CD8-positive, alpha-beta memory T cell (primary cell): ENCODE data around the gene CDPF1. TPM values are rescaled to one million over a fixed set of nuclear protein-coding genes. Genes with fewer than 3 reads are reported as not detected.
A peak's percentile ranks its signal among the peaks of the same experiment; 100 is the strongest.
"Not testable (repeated sequence)": the region's sequence is repeated elsewhere in the genome, so short reads cannot be mapped to it uniquely, and the experiment has no call there.

Experiments used
- CTCF ChIA-PET: fragments of 350-600 bp; sonication (Branson Sonifier 250); formaldehyde crosslinking; loops from one replicate; lab custom pipeline; 2021; ENCODE audit warnings: antibody characterized with exemption; lab: Charles Lee
- POLR2A ChIA-PET: fragments of 350-600 bp; sonication (Branson Sonifier 250); formaldehyde crosslinking; loops from one replicate; lab custom pipeline; 2021; ENCODE audit warnings: antibody characterized with exemption; lab: Charles Lee
- DNase-seq, 5 donors: peaks; one replicate each; pipeline versions ENCODE4 v3.0.0 to v3.0.0-alpha.2; 2020 to 2022; ENCODE audit warnings: mixed read lengths in 1 of 5
- H3K27ac ChIP-seq: one replicate; pipeline ENCODE4 v1.7.0; 2013; ENCODE audit warnings: low read depth, mild to moderate bottlenecking, low read length, moderate library complexity
- H3K27me3 ChIP-seq: 2 replicates; pipeline ENCODE4 v1.7.0; 2013; ENCODE audit warnings: low read length, mild to moderate bottlenecking; ENCODE audit not compliant: insufficient read depth, poor library complexity, severe bottlenecking
- H3K36me3 ChIP-seq: 2 replicates; pipeline ENCODE4 v1.7.0; 2013; ENCODE audit warnings: mild to moderate bottlenecking, low read length, moderate library complexity; ENCODE audit not compliant: insufficient read depth
- H3K4me1 ChIP-seq: 2 replicates; pipeline ENCODE4 v1.7.0; 2013; ENCODE audit warnings: mild to moderate bottlenecking, low read length, moderate library complexity; ENCODE audit not compliant: insufficient read depth
- H3K4me3 ChIP-seq: 2 replicates; pipeline ENCODE4 v1.7.0; 2013; ENCODE audit warnings: mild to moderate bottlenecking, low read length
- H3K9me3 ChIP-seq: 2 replicates; pipeline ENCODE4 v1.7.0; 2013; ENCODE audit warnings: mild to moderate bottlenecking, low read length
- H3K27ac Mint-ChIP-seq, 8 donors: one replicate each; pipeline ENCODE4 v1.8.0; 2020 to 2021; ENCODE audit warnings: mixed read lengths in 8 of 8, mild to moderate bottlenecking in 6 of 8, inconsistent platforms in 3 of 8, moderate library complexity in 3 of 8
- H3K27me3 Mint-ChIP-seq, 2 donors: one replicate each; pipeline ENCODE4 v1.8.0; 2020 to 2021; ENCODE audit warnings: mixed read lengths in 2 of 2, mild to moderate bottlenecking in 1 of 2, moderate library complexity in 1 of 2
- H3K36me3 Mint-ChIP-seq, 3 donors: one replicate each; pipeline ENCODE4 v1.8.0; 2020 to 2021; ENCODE audit warnings: mixed read lengths in 3 of 3, inconsistent platforms in 1 of 3, mild to moderate bottlenecking in 1 of 3
- H3K4me1 Mint-ChIP-seq, 3 donors: one replicate each; pipeline ENCODE4 v1.8.0; 2020 to 2021; ENCODE audit warnings: mixed read lengths in 3 of 3, inconsistent platforms in 1 of 3, mild to moderate bottlenecking in 1 of 3
- H3K4me3 Mint-ChIP-seq, 7 donors: one replicate each; pipeline ENCODE4 v1.8.0; 2020 to 2021; ENCODE audit warnings: mixed read lengths in 7 of 7, mild to moderate bottlenecking in 6 of 7, moderate library complexity in 4 of 7, inconsistent platforms in 2 of 7
- H3K9me3 Mint-ChIP-seq, 5 donors: one replicate each; pipeline ENCODE4 v1.8.0; 2020 to 2022; ENCODE audit warnings: mixed read lengths in 5 of 5, mild to moderate bottlenecking in 3 of 5, moderate library complexity in 2 of 5, inconsistent platforms in 1 of 5
- polyA plus RNA-seq: library from polyadenylated mRNA; unstranded; fragments of 300-500 nt; fragmentation: Illumina TruSeq; gene quantifications from one replicate; pipeline ENCODE4 v1.2.3, GENCODE V29; 2021
- total RNA-seq, 2 experiments: library from RNA; stranded (reverse); gene quantifications; one replicate each; pipeline ENCODE4 v1.2.3, GENCODE V29; 2021

Gene CDPF1
- total and polyA plus RNA-seq, 3 experiments from 2014 or later: 8.6 to 18.8 (median 10.0) TPM

DNA sequence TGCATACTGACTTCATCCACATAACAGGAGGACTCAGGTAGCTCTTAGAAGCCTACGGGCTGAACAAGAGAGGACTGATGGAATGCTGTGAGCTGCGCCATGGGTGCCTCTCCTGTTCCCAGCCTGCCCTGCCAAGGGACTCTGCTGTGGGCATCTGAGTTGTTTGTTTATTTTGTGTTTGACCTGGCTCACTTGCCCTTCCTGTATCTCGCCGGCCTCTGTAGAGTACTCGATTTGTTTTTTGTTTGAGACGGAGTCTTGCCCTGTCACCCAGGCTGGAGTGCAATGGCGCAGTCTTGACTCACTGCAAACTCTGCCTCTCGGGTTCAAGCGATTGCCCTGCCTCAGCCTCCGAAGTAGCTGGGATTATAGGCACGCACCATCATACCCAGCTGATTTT is 19.5 kb upstream of the CDPF1 start:
- H3K4me3 ChIP-seq: no peak overlapping the region
- peaks cover 18 to 27% (median 25%) of the 10 kb centered on the region in 3 donors for H3K4me1 Mint-ChIP-seq
- H3K27me3 ChIP-seq: no peaks in the 10 kb centered on the region
- ChIA-PET CTCF (no interaction called here), POLR2A (interaction anchor here (1.1 kb wide), 1 partner anchor 19 kb away, joined by 4 read pairs; the partner anchor contains the start of gene CDPF1)
- no peaks in the 10 kb centered on the region for H3K36me3 ChIP-seq
- H3K27ac Mint-ChIP-seq: peak overlapping the region in 1 of 8 donors; percentile 87
- peaks cover 0 to 28% (median 2%) of the 10 kb centered on the region in 3 donors for H3K36me3 Mint-ChIP-seq
- DNase-seq: no peak
- H3K9me3 ChIP-seq: no peaks in the 10 kb centered on the region
- H3K27me3 Mint-ChIP-seq: peaks cover under 1 to 4% of the 10 kb centered on the region in 2 donors
- H3K4me1 ChIP-seq: peaks cover 4% of the 10 kb centered on the region
- peak overlapping the region; percentile 73 to 95 (median 90) for H3K4me3 Mint-ChIP-seq
- H3K9me3 Mint-ChIP-seq: no peaks in the 10 kb centered on the region
- H3K27ac ChIP-seq: no peak overlapping the region

DNA sequence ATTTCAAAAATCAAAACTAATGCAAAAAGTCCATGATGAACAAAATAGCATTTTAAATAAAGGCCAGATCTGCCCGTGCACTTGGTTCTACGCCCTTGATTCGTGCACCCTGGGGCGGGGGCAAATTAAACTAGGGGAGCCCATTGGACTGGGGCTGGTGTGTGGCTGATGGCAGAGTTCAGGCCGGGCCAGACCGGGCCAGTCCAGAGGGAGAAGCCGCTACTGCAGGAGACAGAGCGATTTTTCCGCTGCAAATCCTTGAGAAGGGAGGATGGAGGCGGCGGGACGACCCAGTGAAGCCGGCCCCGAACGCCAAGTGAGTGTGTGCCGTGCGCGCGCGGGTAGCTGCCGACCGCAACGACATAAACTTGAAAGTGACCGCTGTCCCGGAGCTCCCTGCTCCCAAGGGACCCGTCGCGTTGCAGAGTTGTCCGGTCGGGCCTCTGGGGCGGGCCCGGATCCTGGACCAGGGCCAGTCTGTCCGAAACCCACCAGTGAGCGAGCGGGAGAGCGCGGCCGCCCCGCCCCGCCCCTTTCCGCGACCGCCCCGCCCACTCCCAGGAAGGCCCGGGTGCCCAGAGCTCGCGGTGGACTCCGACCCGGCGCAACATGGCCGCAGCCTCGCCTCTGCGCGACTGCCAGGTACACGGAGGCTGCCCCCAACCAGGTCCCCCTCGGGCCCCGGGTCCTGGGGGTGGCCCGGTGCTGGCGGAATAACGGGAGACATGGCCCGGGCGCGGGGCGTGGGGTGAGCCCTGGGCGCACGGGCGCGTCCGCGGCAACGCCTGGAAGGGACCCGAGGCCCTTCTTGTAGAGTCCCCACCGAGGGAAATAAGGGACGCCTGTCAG is 17.6 kb upstream of the CDPF1 start, which contains the start of gene TTC38:
Gene TTC38 (plus strand): TSS at position 578 of the 849 bp plus-strand sequence. CDS start 32 bp downstream, at position 610.
- Histone ChIP-seq H3K27ac (no peak within 1 kb of the TSS), H3K9me3 (no peaks in the 10 kb centered on the region), H3K4me3 (peak within 1 kb of the TSS; percentile 66), H3K4me1 (peaks cover 4% of the 10 kb centered on the region), H3K27me3 (peaks cover 7% of the 10 kb centered on the region), H3K36me3 (no peaks in the 10 kb centered on the region)
- peak; percentile 33 to 71 (median 59) for DNase-seq
- Mint-ChIP-seq H3K9me3 (no peaks in the 10 kb centered on the region), H3K4me1 (peaks cover 18 to 32% (median 25%) of the 10 kb centered on the region in 3 donors), H3K27me3 (peaks cover 14 to 15% of the 10 kb centered on the region in 2 donors), H3K36me3 (peaks cover 0 to 15% (median 6%) of the 10 kb centered on the region in 3 donors), H3K27ac (peak within 1 kb of the TSS; percentile 50 to 95 (median 72)), H3K4me3 (peak within 1 kb of the TSS; percentile 88 to 95 (median 91))
- ChIA-PET CTCF (interaction anchor here (0.9 to 1.5 kb wide), 5 partner anchors 17 to 153 kb away, joined by 3 to 4 read pairs (median 3); partner anchors contain the start of gene CDPF1), POLR2A (interaction anchor here (1.8 kb wide), 1 partner anchor 17 kb away, joined by 5 read pairs; the partner anchor contains the start of gene CDPF1)

DNA sequence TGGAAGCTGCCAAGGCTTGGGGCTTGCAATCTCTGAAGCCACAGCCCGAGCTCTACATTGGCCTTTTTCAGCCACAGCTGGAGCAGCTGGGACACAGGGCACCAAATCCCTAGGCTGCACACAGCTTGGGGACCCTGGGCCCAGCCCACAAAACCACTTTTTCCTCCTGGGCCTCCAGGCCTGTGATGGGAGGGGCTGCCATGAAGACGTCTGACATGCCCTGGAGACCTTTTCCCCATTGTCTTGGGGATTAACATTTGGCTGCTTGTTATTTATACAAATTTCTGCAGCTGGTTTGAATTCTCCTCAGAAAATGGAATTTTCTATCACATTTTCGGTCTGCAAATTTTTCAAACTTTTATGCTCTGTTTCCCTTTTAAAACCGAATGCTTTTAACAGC is 15.5 kb upstream of the CDPF1 start:
- Mint-ChIP-seq H3K4me1 (peaks cover 18 to 37% (median 25%) of the 10 kb centered on the region in 3 donors), H3K27me3 (peaks cover 33 to 34% of the 10 kb centered on the region in 2 donors), H3K4me3 (peak overlapping the region in 2 of 7 donors; percentile 44 to 66)
- H3K4me1 ChIP-seq, H3K9me3 ChIP-seq, DNase-seq, H3K4me3 ChIP-seq, H3K27ac Mint-ChIP-seq, H3K36me3 Mint-ChIP-seq, POLR2A ChIA-PET, H3K9me3 Mint-ChIP-seq, H3K36me3 ChIP-seq, CTCF ChIA-PET, H3K27ac ChIP-seq: not testable (repeated sequence)
- H3K27me3 ChIP-seq: peaks cover 24% of the 10 kb centered on the region

DNA sequence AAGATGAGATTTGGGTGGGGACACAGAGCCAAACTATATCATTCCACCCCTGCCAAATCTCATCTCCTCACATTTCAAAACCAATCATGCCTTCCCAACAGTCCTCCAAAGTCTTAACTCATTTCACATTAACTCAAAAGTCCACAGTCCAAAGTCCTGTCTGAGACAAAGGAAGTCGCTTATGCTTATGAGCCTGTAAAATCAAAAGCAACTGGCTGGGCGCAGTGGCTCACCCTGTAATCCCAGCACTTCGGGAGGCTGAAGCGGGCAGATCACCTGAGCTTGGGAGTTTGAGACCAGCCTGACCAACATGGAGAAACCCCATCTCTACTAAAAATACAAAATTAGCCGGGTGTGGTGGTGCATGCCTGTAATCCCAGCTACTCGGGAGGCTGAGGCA is 14.4 kb upstream of the CDPF1 start:
- H3K4me3 Mint-ChIP-seq: peak overlapping the region in 3 of 7 donors; percentile 8 to 54 (median 16)
- H3K36me3 Mint-ChIP-seq, POLR2A ChIA-PET, H3K36me3 ChIP-seq, CTCF ChIA-PET, H3K4me3 ChIP-seq, H3K9me3 ChIP-seq, H3K9me3 Mint-ChIP-seq, H3K4me1 ChIP-seq, H3K27ac ChIP-seq, DNase-seq: not testable (repeated sequence)
- H3K4me1 Mint-ChIP-seq: peaks cover 11 to 30% (median 17%) of the 10 kb centered on the region in 3 donors
- H3K27ac Mint-ChIP-seq: peak overlapping the region in 1 of 8 donors; percentile 26
- H3K27me3 ChIP-seq: peaks cover 30% of the 10 kb centered on the region
- peaks cover 32 to 44% of the 10 kb centered on the region in 2 donors for H3K27me3 Mint-ChIP-seq

DNA sequence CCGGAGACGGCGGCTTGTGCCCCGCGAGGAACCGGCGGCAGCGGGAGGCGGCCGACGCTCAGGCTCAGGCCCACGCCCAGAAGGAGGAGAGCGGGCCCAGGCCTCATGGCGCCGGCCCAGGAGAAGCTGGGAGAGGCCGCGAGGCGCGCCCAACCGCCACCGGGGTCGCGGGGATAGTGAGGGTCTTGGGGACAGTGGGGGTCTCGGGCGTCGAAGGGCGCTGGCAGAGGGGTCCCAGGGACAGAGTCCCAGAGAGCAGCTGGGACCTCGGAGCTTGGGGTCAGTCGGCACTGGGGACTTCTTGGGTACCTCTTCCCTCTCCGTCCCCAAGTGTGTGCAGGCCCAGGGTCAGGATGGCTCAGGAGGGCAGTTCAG is 13.1 kb upstream of the CDPF1 start, which contains the start of gene PKDREJ:
Gene PKDREJ (minus strand): TSS at position 128 of the 375 bp plus-strand sequence. CDS start 21 bp downstream, at position 107.
- peak within 1 kb of the TSS; percentile 28 to 70 (median 52) for H3K4me3 Mint-ChIP-seq
- Histone ChIP-seq H3K27me3 (peaks cover 30% of the 10 kb centered on the region), H3K9me3 (no peaks in the 10 kb centered on the region), H3K4me3 (no peak within 1 kb of the TSS), H3K4me1 (no peaks in the 10 kb centered on the region), H3K36me3 (no peaks in the 10 kb centered on the region), H3K27ac (no peak within 1 kb of the TSS)
- CTCF ChIA-PET: interaction anchor here (1.2 kb wide), 1 partner anchor 13 kb away, joined by 4 read pairs; the partner anchor contains the start of gene CDPF1
- POLR2A ChIA-PET: interaction anchor here (0.7 kb wide), 1 partner anchor 13 kb away, joined by 3 read pairs; the partner anchor contains the start of gene CDPF1
- DNase-seq: no peak
- H3K36me3 Mint-ChIP-seq: peaks cover 0 to 6% (median 5%) of the 10 kb centered on the region in 3 donors
- peaks cover 34 to 57% of the 10 kb centered on the region in 2 donors for H3K27me3 Mint-ChIP-seq
- peaks cover 8 to 20% (median 9%) of the 10 kb centered on the region in 3 donors for H3K4me1 Mint-ChIP-seq
- peak within 1 kb of the TSS in 1 of 8 donors; percentile 78 for H3K27ac Mint-ChIP-seq
- H3K9me3 Mint-ChIP-seq: no peaks in the 10 kb centered on the region

DNA sequence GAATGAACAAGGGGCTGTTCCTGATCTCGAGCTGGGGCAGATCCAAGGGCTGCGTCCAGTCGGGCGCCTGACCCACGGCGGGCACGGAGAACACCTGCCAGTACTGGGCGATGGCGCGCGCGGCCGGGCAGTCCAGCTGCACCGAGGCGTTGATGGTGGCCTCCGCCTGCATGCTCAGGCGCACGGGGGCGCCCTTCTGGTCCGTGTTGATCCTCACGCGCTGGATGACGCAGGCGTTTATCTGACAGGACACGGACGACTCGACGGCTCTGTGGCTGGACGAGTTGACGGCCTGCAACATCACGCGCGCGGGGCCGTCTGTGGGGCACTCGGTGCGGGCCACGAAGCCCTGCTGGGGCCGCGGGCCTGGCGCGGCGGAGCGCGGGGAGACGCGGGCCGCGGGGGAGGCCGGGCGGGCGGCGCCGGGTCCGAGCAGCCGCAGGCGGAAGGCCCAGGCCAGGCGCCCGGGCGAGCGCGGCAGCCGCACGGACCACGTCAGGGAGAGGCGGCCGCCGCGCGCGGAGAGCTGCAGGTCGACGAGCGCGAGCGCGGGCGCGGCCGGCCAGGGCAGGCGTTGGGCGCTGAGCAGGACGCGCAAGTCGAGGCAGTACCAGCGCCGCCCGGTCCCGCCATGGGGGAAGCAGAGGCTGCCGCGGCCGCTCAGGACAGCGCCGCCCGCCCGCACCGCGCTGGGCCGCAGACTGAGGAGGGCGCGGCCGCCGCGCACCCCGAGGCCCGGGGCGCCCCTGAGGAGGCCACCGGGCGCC is 12.5 kb upstream of the CDPF1 start:
- peak in 3 of 5 donors; percentile 19 to 20 (median 19) for DNase-seq
- Histone ChIP-seq H3K27me3 (peaks cover 30% of the 10 kb centered on the region), H3K27ac (no peak overlapping the region), H3K9me3 (no peaks in the 10 kb centered on the region), H3K4me1 (no peaks in the 10 kb centered on the region), H3K36me3 (no peaks in the 10 kb centered on the region), H3K4me3 (no peak overlapping the region)
- ChIA-PET POLR2A (interaction anchor here (0.7 kb wide), 1 partner anchor 12 kb away, joined by 3 read pairs; the partner anchor contains the start of gene CDPF1), CTCF (interaction anchor here (1.2 kb wide), 1 partner anchor 13 kb away, joined by 4 read pairs; the partner anchor contains the start of gene CDPF1)
- peaks cover 6 to 18% (median 6%) of the 10 kb centered on the region in 3 donors for H3K4me1 Mint-ChIP-seq
- H3K27ac Mint-ChIP-seq: no peak overlapping the region
- peaks cover 0 to 6% (median 4%) of the 10 kb centered on the region in 3 donors for H3K36me3 Mint-ChIP-seq
- H3K9me3 Mint-ChIP-seq: no peaks in the 10 kb centered on the region
- H3K4me3 Mint-ChIP-seq: peak overlapping the region in 4 of 7 donors; percentile 28 to 54 (median 38)
- peaks cover 34 to 63% of the 10 kb centered on the region in 2 donors for H3K27me3 Mint-ChIP-seq

DNA sequence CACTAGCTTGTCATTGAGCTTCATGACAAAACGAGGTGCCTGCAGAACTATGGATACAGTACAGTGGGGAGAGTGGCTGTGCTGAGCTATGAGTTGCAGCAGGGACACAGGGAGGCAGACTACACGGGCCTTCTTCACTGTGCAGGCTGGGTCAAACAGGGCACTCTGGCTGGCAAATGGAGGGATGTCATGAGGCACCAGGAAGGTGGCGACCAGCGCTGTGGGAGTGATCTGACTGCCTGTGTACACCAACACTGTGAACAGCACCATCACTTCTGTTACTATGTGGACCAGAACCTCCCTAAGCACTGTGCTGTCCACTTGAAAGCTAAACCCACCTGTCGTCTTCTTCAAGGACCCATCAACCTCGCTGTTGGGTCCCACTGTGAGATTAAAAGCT is 9.9 kb upstream of the CDPF1 start:
- Mint-ChIP-seq H3K4me1 (peaks cover 0 to 11% (median 0%) of the 10 kb centered on the region in 3 donors), H3K4me3 (no peak overlapping the region), H3K27ac (peak overlapping the region in 1 of 8 donors; percentile 43), H3K27me3 (peaks cover 33 to 64% of the 10 kb centered on the region in 2 donors), H3K36me3 (peaks cover 0 to 6% (median 0%) of the 10 kb centered on the region in 3 donors), H3K9me3 (no peaks in the 10 kb centered on the region)
- peaks cover 30% of the 10 kb centered on the region for H3K27me3 ChIP-seq
- no peak overlapping the region for H3K4me3 ChIP-seq
- no peak for DNase-seq
- ChIA-PET CTCF (no interaction called here), POLR2A (no interaction called here)
- H3K9me3 ChIP-seq: no peaks in the 10 kb centered on the region
- no peaks in the 10 kb centered on the region for H3K4me1 ChIP-seq
- no peaks in the 10 kb centered on the region for H3K36me3 ChIP-seq
- no peak overlapping the region for H3K27ac ChIP-seq
